GM19238 (cell line): Measurements from ENCODE around the gene CBLB.
"Not testable (repeated sequence)": the region's sequence is repeated elsewhere in the genome, so short reads cannot be mapped to it uniquely, and the experiment has no call there.

Experiments
- DNase-seq: peaks from one replicate; pipeline ENCODE4 v3.0.0; 2011; ENCODE audit warnings: low spot score; ENCODE audit not compliant: insufficient read length

The CBLB gene

DNA sequence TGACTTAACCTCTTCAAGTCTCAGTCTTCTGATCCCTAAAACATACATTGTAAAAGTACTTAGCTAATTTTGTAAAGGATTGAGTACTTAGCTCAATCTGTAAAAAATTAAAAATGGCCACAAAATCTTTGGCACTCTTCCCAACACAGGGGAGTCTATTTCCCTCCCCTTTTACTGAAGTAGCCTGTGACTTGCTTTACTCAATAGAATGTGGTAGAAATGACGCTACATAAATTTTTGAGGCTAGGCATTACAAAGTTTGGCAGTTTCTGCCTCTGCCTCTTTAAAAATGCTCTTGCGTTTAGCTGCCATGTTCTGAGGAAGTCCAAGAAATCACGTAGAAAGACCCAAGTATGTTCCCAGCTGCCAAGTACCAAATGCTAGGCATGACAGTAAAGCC is 80.2 kb downstream of the CBLB start:
- no peak for DNase-seq

DNA sequence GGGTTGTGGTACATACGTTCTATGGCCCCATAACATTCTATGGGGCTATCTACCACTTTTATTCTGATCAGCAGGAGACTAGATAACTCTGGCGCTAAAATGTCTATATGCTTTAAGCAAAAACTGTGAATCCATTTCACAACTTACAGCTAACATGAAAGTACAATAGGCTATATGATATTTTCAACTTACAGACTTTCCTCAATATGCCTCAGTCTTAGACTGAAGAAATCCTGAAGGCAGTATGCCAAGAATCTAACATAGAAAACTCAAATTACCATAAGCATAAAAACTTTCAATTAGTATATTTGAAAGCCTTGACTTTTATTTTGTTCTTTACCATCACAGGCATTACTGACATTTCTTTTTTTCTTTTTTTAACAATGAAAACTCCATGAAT is 81.4 kb downstream of the CBLB start:
- no peak for DNase-seq

DNA sequence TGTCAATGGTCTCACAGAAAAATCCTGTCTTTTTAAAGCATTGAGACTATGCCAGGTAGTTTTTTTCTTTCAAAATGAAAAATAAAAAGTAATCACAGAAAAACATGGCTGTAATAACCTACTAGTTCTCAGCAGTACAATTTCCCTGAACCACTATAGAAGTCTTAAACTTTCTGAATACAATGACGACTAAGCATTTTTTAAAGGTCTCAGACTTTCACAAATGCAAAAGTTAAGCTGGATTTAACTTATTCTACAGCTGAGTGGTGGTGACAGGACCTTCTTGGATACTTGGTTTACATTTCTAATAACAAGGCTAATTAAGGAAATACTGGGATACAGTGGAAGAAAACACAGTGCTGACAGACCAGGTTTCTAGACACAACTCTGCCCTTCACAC is 81.8 kb downstream of the CBLB start:
- DNase-seq = no peak

DNA sequence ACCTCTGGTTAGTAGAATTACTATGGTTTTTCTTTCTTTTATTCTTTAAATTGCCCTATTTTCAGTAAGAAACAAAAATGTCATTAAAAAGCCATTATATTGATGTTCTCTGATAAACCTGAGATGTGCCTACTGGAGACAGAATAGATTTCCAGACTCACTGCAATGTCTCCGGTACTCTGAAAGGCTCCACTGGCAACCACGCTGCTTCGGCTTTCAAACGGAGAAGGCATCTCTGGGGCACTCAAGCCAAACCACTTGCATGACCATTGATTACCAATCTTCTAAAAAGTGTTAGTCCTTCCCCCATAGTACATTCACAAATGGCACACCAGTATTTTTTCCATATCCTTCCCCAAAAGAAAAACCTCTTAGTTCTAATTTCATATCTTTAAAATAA is 82.6 kb downstream of the CBLB start:
- no peak for DNase-seq

DNA sequence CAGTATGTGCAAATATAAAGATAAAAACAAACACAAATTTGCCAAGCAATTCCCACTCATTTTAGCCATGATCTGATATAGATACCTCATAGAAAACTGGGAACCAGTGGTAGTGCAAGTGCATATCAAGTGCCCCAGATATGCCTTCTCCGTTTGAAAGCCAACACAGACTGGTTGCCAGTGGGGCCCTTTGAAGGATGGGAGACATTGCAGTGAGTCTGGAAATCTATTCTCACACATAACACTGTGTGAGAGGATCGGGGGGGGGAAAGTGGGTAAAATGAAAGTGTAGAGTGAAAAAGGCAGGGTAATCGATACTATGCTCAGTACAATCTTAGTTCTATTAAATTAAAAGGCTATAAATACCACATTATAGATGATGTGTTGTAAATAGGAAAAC is 83.0 kb downstream of the CBLB start:
- no peak for DNase-seq

DNA sequence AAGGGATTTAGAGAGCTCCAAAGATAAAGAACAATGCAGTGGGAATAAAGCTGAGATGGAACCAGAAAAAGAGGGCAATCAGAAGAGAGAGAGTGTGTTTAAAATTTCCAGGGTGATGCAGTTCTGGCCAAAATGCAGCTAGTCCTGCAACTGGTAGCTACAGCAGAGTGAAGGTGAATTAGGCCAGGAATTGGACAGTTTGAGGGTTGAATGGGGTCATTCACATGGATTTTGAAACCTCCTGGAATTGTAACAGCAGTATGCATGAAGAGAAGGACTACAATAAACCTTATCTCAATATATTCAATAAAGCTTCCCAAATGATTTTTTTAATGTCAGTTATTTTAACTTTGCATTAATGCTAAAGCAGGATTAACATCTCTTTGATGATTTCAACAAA is 85.2 kb downstream of the CBLB start:
- DNase-seq = no peak

DNA sequence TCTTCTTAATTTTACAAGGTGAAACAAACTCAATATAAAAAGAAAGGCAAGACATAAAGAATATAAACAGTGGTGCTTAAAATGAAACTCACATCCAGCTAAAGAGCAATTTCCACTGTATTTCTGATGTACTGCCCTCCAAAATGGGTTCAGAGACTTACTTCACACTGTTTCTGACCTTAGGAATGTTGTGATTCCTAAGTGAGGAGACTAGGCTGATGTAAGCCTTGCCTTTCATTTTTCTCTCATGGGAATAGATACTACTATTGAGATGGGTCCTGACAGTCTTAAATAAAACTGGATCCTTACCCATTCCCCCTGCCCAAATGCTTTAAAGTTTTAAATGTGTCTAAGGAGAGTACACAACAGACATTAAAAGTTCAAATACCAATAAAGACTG is 86.9 kb downstream of the CBLB start:
- no peak for DNase-seq

DNA sequence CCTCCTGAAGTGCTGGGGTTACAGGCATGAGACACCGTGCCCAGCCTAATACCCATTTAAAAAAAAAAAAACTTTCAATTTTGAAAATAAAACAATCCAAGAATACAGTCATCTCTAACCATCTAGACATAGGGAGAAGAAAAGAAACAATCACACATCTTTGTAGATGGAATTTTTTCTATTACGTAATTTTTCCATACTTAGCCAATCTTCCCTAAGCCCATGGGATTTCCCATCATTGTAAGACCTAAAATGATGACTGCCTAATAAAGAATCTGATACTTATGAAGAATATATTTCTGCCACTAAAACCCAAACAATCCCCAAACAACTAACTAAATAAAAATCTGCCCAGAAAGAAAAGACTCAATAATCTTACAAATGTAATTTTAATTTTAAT is 88.7 kb downstream of the CBLB start:
- no peak for DNase-seq

DNA sequence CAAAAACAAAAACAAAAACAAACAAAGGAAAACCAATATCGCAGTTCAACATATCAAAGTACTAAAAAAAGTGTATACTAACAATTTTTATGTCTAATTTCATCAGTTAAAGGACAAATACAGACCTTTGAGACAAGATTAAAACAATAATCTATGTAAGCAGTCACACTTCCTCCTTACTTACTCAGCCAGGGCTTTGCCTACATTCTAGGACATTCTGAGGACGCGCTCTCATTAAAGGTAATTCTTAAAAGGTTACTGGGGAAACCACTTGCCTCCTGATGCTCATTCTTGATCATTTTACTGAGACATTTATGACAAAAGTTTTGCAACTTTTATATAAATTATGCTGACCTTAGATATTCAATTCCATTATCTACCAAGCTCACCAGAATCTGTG is 93.4 kb downstream of the CBLB start:
- no peak for DNase-seq

DNA sequence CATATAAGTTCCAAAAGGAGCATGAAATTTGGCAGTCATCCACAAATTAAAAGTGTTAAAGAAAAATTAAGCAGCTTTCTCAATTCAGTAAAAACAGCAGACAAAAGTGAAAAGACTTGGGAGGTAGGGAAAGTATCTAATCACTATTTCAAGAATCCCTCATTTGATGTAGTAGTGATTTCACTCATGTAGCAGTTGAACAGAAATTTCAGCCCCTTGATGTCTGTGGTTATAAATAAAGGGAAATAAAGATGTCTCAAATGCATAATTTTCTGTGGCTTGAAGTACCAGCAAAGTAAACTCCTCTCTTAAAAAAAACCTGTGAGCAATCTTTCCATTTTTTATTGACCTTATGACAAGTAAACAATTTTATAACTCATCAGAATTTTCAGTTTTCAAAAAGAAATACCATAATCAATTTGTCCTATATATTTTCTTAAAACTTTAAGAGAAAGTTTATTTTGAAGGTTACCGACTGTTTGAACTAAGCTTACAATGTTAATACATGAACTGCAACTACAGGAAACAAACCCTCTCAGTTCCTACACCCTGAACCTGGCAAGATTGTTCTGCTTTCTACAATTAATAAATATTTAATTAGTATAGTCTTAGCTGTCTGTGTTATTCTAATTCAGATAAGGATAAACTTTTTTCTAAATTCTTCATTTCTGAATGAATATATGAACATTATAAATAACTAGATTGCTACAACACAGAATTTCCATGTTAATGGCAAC is 94.2 kb downstream of the CBLB start:
- DNase-seq = no peak

DNA sequence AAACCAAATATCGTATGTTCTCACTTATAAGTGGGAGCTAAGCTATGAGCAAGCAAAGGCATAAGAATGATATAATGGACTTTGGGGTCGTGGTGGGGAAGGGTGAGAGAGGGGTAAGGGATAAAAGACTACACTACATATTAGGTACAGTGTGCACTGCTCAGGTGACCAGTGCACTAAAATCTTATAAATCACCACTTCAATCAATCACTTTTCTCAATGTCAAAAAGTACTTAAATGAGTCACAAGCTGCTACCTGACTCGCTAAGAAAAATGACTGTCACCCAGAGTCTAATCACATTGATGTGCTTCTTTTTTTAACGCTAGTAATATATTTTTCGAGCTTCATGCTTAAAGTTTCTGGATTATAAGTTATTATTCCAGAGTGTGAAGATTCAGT is 95.5 kb downstream of the CBLB start:
- DNase-seq = no peak

DNA sequence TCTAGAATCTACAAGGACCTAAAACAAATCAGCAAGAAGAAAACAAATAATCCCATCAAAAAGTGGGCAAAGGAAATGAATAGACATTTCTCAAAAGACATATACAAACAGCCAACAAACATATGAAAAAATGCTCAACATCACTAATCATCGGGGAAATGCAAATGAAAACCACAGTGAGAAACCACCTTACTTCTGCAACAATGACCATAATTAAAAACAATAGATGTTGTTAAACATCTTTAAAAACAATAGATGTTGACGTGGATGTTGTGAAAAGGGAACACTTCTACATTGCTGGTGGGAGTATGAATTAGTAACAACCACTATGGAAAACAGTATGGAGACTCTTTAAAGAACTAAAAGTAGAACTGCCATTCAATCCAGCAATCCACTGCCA is 96.2 kb downstream of the CBLB start:
- DNase-seq = no peak

DNA sequence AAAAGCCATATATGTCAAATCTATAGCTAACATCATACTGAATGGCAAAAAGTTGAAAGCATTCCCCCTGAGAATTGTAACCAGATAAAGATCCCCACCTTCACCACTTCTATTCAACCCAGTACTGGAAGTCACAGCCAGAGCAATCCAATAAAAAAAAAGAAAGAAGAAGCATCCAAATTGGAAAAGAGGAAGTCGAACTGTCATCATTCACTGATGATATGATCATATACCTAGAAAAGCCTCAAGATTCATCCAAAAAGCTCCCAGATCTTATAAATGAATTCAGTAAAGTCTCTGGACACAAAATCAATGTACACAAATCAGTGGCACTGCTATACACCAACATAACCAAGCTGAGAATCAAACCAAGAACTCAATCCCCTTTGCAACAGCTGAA is 97.4 kb downstream of the CBLB start:
- DNase-seq = no peak

DNA sequence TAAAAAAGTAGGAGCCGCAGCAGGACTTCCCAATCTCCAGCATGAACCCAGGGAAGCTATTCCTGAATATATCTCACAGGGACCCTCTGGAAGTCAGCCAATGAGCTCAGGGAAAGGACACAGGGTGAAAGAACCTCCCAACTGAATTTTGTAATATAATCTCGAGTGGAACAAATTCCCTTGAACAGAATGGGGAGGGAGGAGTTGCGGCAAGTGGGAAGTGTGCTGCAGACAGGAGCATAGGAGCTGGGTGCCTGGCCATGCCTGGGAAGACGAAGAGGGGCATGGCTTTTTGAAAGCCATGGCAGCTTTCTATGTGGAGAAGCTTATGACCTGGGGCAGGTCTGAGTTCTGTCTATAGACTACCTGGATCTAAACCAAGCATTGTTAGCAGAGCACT is 98.4 kb downstream of the CBLB start:
- DNase-seq = no peak

DNA sequence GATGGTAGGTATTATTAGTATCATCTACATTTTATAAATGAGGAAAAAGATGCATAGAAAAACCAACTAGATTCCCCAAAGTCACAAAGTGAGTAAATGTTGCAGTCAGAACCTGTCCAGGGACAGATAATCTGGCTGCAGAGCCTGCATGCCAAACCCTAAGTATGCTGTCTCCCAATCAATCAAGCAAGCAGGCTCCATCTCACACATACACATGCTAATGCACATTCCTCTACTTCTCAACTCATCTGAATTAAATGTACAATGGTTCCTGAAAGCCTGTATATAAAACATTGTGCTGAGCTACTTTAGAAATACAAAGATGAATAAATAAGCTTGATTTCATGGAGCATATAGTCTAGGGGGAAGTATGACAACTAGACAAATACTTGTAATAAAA is 101.0 kb downstream of the CBLB start:
- no peak for DNase-seq

DNA sequence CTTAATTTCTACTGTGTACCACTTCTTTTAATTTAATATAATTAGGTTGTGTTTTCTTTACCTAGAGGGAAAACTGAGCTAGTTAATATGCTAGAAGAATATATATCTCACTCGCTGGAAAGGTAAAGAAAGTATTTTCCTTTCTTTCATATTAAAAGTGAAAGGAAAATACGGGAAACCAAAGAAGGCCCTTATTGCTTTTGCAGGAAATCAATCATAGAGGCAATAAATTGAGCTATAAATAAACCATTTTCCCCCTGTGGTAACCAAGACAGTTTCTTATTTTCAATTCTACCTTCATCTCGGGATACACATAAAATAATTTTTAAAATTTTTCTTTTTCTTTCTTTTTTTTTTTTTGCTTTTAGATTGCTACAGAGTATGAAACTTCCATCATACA is 101.6 kb downstream of the CBLB start:
- no peak for DNase-seq

DNA sequence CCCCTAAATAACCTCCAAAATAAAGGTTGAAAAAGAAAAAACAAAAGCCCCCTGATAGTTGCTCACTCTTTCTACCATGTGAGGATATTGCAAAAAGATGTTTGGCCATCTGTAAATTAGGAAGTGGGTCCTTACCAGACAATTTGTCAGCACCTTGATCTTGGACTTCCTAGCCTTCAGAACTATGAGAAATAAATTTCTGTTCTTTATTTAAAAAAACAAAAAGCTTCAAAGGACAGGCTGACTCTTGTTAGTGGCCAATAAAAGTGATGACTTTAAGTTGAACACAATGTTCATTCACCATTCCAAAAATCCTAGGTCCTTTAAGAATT is 103.5 kb downstream of the CBLB start:
- no peak for DNase-seq

DNA sequence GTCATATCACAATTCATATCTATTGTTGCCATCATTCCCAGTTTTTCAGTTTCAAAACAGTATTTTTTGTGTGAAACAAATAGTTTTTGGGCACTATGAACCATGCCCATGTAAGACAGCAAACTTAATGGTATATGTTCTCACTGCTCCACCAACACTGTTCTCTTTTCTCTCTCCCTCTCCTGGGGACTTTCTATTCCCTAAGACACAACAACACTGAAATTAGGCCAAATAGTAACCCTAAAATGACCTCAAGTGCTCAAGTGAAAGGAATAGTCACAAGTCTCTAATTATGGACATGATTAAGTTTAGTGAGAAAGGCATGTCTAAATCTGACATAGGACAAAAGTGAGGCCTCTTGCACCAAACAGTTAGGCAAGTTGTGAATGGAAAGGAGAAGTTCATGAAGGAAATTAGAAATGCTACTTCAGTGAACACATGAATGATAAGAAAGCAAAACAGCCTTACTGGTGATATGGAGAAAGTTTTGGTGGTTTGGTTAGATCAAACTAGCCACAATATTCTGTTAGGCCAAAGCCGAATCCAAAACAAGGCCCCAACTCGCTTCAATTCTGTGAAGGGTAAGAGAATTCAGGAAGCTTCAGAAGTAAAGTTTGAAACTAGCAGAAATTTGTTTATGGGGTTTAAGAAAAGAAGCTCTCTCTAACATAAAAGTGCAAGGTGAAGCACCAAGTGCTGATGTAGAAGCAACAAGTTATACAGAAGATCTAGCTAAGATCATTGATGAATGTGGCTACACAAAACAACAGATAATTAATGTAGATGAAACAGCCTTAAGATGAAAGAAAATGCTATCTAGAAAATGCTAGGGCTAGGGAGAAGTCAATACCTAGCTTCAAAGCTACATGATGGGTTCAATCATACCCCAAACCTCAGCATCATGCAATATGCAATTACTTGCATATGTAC is 104.2 kb downstream of the CBLB start:
- no peak for DNase-seq

DNA sequence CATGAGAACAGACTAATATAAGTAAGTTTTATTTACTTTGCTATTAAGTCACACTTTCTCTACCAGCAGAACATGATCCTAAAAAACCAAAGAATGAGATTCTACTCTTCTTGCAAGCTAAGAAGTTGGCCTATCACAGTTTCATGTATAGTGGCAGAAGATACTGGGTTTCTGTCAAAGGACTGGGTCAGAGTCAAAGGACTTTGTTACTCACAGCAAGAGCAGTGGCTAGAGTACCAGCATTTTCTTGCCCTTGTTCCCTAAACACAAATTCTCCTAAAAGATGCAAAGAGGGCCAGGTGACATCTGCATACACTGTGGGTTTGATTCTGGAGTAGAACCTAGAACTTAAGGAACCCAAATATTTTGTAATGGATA is 105.2 kb downstream of the CBLB start:
- no peak for DNase-seq

DNA sequence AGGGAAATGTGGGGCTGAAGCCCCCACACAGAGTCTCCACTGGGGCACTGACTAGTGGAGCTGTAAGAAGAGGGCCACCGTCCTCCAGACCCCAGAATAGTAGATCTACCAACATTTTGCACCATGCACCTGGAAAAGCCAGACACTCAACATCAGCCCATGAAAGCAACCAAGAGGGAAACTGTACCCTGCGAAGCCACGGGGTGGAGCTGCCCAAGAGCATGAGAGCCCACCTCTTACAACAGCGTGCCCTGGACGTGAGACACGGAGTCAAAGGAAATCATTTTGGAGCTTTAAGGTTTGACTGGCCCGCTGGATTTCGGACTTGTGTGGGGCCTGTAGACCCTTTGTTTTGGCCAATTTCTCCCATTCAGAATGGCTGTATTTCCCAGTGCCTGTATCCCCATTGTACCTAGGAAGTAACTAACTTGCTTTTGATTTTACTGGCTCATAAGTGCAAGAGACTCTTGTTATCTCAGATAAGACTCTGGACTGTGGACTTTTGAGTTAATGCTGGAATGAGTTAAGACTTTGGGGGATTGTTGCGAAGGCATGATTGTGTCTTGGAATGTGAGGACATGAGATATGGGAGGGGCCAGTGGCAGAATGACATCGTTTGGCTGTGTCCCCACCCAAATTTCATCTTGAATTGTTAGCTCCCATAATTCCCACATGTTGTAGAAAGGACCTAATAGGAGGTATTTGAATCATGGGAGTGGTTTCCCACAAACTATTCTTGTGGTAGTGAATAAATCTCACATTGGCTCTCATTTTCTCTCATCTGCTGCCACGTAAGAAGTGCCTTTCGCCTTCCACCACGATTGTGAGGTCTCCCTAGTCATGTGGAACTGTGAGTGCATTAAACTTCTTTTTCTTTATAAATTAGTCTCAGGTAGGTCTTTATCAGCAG is 105.8 kb downstream of the CBLB start:
- DNase-seq = no peak

DNA sequence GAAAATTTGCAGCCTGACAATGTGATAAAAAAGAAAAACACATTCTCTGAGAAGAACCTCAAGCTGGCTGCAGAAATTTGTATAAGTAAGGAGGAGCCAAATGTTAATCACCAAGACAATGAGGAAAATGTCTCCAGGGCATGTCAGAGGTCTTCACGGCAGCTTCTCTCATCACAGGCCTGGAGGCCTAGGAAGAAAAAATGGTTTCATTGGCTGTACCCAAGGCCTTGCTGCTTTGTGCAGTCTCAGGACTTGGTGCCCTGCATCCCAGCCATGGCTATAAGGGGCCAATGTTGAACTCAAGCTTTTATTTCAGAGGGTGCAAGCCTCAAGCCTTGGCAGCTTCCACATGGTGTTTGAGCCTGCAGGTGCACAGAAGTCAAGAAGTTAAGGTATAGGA is 106.6 kb downstream of the CBLB start:
- DNase-seq = not testable (repeated sequence)

DNA sequence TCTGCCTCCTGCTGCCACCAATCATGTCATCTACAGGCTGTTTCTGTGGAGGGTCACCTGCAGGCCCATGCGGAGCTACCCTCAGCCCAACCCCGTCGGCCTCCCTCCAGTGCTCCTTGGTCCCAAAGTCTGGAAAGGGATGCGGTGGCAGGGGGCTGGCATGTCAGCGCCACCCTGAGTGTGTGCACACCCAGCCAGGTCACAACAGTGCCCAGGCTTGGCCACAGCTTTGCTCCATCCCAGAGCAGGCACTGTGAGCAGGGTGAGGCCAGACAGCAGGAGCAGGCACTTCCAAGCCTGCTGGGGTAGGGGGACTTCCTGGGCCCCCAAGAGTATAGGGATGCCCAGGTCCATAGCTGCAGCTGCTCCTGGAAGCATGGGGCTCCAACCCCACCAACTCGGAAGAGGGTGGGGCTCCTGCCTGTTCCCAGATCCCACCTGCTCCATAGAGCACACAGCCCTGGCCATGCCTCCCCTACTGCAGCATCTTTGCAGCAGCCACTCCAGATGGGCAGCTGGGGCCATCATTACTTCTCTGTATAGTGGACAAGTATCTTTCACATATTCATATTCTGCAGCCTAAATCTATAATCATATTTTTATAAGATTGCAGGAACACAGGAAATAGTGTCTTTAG is 109.3 kb downstream of the CBLB start:
- no peak for DNase-seq
